Measurements from ENCODE around the gene DNM2.

The DNM2 gene

GRCh38 chr19:10692673-10693264 lies 25.1 kb upstream of the DNM2 start:
- TF ChIP-seq CTCF (conservative IDR thresholded peaks at IDR 0.05), result no peak
- TF ChIP-seq ZFX (IDR thresholded peaks at IDR 0.05), result no peak
- no peak overlapping the region for H3K27ac ChIP-seq

- H3K27ac ChIP-seq, result peak overlapping the region; percentile 4; the same call in 1 of the 2 replicates
- TF ChIP-seq ZFX (IDR thresholded peaks at IDR 0.05), result no peak
- TF ChIP-seq CTCF (conservative IDR thresholded peaks at IDR 0.05), result no peak
Observed at GRCh38 chr19:10694706-10695307, 23.1 kb upstream of the DNM2 start.

- TF ChIP-seq ZFX (IDR thresholded peaks at IDR 0.05), result no peak
- no peak for TF ChIP-seq CTCF (conservative IDR thresholded peaks at IDR 0.05)
- H3K27ac ChIP-seq, result peak overlapping the region; percentile 4; the same call in 1 of the 2 replicates
Observed at GRCh38 chr19:10695401-10696398, 22.2 kb upstream of the DNM2 start.

GRCh38 chr19:10699650-10700335 lies 18.1 kb upstream of the DNM2 start:
- TF ChIP-seq ZFX (IDR thresholded peaks at IDR 0.05), result no peak
- TF ChIP-seq CTCF (conservative IDR thresholded peaks at IDR 0.05), result peak; percentile 80
- H3K27ac ChIP-seq, result no peak overlapping the region

- peak overlapping the region; percentile 83 for H3K27ac ChIP-seq
- no peak for TF ChIP-seq ZFX (IDR thresholded peaks at IDR 0.05)
- TF ChIP-seq CTCF (conservative IDR thresholded peaks at IDR 0.05), result no peak
Observed at GRCh38 chr19:10701955-10702525, 15.8 kb upstream of the DNM2 start.

- TF ChIP-seq ZFX (IDR thresholded peaks at IDR 0.05) (no peak), CTCF (conservative IDR thresholded peaks at IDR 0.05) (no peak)
- no peak overlapping the region for H3K27ac ChIP-seq
Observed at GRCh38 chr19:10706990-10707389, 10.9 kb upstream of the DNM2 start.
